Prostate gland (tissue), 2 donors: ENCODE data around the gene GTF3C2.

Experiments used
- POLR2AphosphoS5 ChIP-seq: sonication (generic); formaldehyde crosslinking; IDR thresholded peaks from one replicate; pipeline ENCODE4 v1.6.1; 2017; ENCODE audit warnings: antibody characterized with exemption
- TF ChIP-seq, protein P1 (sequence below), 4 experiments: fragments of 200-600 bp in 2 of 4; fragments of 450-650 bp in 2 of 4; sonication (generic) in 2 of 4; IDR thresholded peaks; 1 replicate in 3 of 4; 2 replicates in 1 of 4; pipeline ENCODE4 v1.5.1; 2016 to 2019; ENCODE audit warnings: antibody characterized with exemption in 4 of 4, mild to moderate bottlenecking in 2 of 4, moderate library complexity in 2 of 4

DNA sequence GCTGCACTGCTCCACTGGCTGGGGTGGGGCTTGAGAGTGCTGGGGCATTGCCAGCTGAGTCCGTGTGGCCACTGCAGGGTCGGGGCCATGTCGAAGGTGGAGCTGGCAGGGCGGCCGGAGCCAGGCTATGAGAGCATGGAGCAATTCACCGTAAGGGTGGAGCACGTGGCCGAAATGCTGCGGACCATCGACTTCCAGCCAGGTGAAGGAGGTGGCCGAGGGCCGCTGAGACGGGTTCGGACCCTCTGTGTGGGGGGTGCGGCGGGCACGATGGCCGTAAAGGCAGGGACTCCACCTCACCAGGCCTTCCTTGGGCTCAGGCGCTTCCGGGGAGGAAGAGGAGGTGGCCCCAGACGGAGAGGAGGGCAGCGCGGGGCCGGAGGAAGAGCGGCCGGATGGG is 50.4 kb downstream of the GTF3C2 start:
- TF ChIP-seq, protein P1, sequence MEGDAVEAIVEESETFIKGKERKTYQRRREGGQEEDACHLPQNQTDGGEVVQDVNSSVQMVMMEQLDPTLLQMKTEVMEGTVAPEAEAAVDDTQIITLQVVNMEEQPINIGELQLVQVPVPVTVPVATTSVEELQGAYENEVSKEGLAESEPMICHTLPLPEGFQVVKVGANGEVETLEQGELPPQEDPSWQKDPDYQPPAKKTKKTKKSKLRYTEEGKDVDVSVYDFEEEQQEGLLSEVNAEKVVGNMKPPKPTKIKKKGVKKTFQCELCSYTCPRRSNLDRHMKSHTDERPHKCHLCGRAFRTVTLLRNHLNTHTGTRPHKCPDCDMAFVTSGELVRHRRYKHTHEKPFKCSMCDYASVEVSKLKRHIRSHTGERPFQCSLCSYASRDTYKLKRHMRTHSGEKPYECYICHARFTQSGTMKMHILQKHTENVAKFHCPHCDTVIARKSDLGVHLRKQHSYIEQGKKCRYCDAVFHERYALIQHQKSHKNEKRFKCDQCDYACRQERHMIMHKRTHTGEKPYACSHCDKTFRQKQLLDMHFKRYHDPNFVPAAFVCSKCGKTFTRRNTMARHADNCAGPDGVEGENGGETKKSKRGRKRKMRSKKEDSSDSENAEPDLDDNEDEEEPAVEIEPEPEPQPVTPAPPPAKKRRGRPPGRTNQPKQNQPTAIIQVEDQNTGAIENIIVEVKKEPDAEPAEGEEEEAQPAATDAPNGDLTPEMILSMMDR (IDR thresholded peaks at IDR 0.05), result no peak
- TF ChIP-seq POLR2AphosphoS5, result no peak
